GM12865 (cell line): ENCODE data around the gene SLC44A1.

Source experiments
- DNase-seq: peaks from one replicate; pipeline ENCODE4 v3.0.0; 2010; ENCODE audit warnings: low read depth
- H3K4me3 ChIP-seq: 2 replicates; pipeline ENCODE4 v1.5.1; 2011; ENCODE audit warnings: mild to moderate bottlenecking, low read depth, low read length, control low read depth
- CTCF ChIP-seq: IDR thresholded peaks from 2 replicates; pipeline ENCODE4 v1.5.1; 2011; ENCODE audit warnings: low read length, control low read depth, low read depth, inconsistent platforms; ENCODE audit not compliant: insufficient read depth; ENCODE audit errors: missing control alignments

The SLC44A1 gene

GRCh38 chr9:105436783-105437182, 192.3 kb downstream of the SLC44A1 start:
- no peak overlapping the region for H3K4me3 ChIP-seq
- no peak for DNase-seq

GRCh38 chr9:105437704-105438103, 193.3 kb downstream of the SLC44A1 start:
- no peak for TF ChIP-seq CTCF
- H3K4me3 ChIP-seq: no peak overlapping the region
- DNase-seq: no peak

More at GRCh38 chr9:105436783-105437182, 192.3 kb downstream of the SLC44A1 start:
- no peak for TF ChIP-seq CTCF

GRCh38 chr9:105438141-105438806, 193.8 kb downstream of the SLC44A1 start:
- H3K4me3 ChIP-seq: no peak overlapping the region
- DNase-seq: no peak
- TF ChIP-seq CTCF: no peak

- no peak for DNase-seq
- H3K4me3 ChIP-seq: no peak overlapping the region
- no peak for TF ChIP-seq CTCF
Measured at GRCh38 chr9:105439428-105439827, 195.0 kb downstream of the SLC44A1 start.

GRCh38 chr9:105441616-105442160, 197.2 kb downstream of the SLC44A1 start:
- H3K4me3 ChIP-seq: no peak overlapping the region
- no peak for TF ChIP-seq CTCF
- DNase-seq: no peak

- DNase-seq: no peak
- no peak overlapping the region for H3K4me3 ChIP-seq
- no peak for TF ChIP-seq CTCF
Measured at GRCh38 chr9:105443121-105443520, 198.7 kb downstream of the SLC44A1 start.

- no peak for DNase-seq
- no peak overlapping the region for H3K4me3 ChIP-seq
- no peak for TF ChIP-seq CTCF
Measured at GRCh38 chr9:105444130-105444529, 199.7 kb downstream of the SLC44A1 start.
